GM21515 (cell line): Measurements from ENCODE around the gene ARHGAP23.

ENCODE experiments used
- ATAC-seq: cut with Tn5 transposase; IDR thresholded peaks from one replicate; pipeline ENCODE4 v1.9.1; 2021; ENCODE audit not compliant: unreplicated experiment

ARHGAP23 gene

DNA sequence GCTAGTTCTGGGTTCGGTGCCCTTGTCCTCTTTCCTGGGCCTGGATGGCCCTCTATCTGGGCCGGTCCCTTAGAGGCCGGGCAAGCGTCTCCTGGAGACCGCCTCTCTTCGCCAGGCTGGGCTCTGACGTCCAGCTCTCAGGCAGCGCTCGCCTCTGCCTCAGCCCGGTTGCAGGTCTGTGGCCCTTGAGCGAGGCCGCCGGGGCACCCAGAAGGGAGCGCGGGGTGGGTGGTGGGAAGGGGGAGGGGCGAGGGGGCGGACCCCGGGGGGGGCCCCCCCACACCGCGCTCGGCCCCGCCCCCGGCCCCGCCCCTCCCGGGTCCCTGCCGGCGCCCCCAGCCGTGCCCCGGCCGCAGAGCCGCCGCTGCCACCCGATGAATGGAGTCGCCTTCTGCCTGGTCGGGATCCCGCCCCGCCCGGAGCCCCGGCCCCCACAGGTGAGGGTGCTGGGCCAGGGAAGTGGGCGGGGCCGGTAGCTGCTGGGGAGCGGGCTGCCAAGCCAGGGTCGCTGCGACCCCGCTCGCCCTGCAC is at the start of gene ARHGAP23:
TSS of gene ARHGAP23 (plus strand) at position 353 of the 531 bp plus-strand sequence. CDS start at position 375, 22 bp downstream.
- no peak for ATAC-seq

GRCh38 chr17:38379448-38379847 is 48.8 kb upstream of the ARHGAP23 start:
- no peak for ATAC-seq

DNA sequence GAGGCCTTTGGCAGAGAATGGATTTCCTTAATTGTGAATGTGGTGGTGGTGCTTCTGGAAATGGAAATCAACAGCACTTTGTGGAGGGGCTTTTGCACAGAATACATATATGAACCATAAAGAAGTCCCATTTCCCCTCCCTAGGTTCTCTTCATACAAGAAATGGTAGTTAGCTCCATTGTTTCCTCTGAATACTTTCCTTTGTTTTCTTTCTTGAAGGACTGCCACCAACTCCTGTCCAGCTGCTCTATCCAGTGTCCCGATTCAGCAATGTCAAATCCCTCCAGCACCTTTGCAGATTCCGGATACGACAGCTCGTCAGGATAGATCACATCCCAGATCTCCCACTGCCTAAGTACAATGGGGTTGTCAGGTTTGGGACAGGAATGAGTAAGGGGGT is 33.2 kb upstream of the ARHGAP23 start:
- ATAC-seq = no peak

DNA sequence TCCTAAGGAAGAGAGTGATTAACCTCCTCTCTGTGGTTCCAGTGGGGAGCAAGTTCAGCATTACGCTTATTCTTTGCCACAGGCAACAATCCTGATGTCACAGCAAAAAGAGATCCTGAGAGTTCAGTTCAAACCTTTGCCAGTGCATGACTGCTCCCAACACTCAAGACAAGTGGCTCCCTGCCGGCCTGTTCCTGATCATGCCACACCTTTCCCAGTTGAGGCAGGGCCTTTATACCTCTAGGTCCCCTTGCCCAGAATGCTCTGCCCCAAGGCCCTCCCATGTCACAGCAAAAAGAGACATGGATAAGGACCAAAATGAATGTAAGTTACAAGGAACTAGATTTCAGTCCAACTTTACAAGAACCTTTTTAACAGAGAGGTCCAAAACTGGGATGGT is 31.0 kb upstream of the ARHGAP23 start:
- ATAC-seq = no peak

DNA sequence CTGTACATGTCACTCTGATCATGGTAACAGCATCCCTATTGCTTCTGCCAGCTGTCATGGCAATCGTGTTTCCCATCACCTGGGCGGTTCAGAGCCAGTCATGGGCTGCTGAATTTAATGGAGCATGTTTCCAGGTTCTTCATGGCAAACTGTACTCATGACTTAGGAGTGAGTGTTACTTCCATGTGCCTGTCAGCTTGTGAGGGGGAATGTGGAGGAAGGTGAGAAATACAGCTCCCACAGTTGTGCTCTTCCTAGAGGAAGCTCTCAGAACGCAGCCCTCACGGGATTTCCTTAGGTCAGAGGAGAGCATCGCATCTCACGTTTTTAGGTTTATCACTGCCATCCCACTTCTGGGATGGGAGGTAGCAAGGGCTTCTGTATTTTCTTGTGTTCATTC is 28.0 kb upstream of the ARHGAP23 start:
- no peak for ATAC-seq

GRCh38 chr17:38401459-38401858 is 26.8 kb upstream of the ARHGAP23 start:
- no peak for ATAC-seq

DNA sequence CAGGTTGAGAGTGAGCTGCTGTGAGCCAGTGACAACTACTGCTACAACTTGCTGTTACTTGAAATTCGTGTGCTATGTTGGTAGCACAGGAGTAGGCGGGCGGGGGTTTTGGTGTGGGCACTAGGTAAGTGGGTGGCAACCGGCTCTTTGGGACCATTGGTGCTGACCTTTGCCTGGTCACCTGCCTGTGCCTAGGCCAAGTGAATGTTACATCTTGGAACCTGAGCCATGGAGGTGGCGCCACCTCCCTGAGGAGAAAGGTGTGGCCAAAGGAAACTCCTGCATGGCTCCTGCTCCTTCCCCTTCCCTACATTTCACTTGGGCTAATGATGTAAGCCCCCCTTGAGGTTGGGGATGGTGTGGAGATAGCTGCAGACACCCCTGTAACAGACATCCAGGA is 25.4 kb upstream of the ARHGAP23 start:
- no peak for ATAC-seq

DNA sequence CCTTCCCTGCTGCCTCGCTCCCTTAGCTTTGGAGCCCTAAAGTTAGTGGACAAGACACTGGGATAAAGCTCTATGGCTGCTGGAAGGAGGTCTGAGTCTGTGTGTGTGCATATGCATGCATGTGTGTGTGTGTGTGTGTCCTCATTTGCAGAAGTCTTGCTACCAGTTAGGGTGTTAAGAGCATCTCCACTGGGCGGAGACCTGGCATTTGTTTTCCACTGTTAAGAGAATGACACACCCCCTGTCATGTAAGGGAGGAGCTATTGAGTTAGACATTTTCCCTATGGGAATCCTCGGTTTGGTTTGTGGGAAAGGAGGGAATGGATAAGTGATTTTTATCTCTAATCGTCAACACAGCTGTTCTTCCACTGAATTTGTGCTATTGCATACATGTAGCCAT is 24.8 kb upstream of the ARHGAP23 start:
- no peak for ATAC-seq

- no peak for ATAC-seq
These were observed 23.9 kb upstream of the ARHGAP23 start for GRCh38 chr17:38404174-38404943.

- ATAC-seq = no peak
These were observed 22.6 kb upstream of the ARHGAP23 start for GRCh38 chr17:38405654-38406053.

- no peak for ATAC-seq
These were observed 18.1 kb upstream of the ARHGAP23 start for GRCh38 chr17:38410201-38410600.

DNA sequence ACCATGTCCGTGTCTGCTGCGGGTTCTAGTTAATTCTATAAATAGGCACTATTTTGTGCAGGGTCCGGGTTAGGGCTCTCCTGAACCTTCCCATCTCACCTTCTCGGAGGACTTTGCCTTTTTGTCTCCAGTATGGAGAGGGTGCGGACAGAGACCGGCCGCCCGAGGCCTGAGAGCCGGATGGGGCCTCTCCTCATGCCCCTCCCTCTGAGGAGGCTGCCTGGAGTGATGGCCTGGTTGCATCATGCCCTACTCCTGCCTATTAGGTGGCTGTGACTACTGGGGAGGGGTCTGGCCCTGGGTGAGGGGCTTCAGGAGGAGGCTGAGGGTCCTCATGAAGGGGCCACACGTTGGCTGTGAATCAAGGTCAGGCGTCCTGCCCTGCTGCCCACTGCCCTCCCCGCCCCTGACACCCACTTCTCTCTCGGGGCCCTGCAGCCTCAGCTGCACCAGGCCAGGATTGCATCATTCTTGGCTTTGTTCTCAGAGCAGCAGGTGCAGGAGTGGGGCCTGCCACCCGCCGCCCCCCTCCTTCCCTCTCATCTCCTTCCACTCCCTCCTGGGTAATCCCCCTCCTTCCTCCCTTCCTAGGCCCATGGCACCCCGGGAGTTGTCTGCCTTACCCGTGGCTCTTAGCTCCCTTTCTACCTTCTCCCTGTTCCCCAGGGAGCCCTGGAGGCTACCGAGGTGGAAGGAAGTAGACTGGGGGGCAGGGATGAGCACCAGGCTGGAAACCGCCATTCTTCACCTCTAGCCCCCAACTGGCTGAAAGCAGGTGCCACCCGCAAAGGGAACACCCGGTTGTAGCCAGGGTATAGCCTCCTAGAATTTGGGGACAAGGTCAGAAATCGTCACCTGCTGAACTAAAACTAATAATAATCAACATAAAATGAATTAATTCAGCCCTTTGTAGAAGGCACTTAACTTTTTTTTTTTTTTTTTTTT is 12.7 kb upstream of the ARHGAP23 start:
- no peak for ATAC-seq

- no peak for ATAC-seq
These were observed 11.4 kb upstream of the ARHGAP23 start for GRCh38 chr17:38416840-38417209.

GRCh38 chr17:38417210-38417951 is 10.9 kb upstream of the ARHGAP23 start:
- no peak for ATAC-seq

- ATAC-seq = no peak
These were observed 10.1 kb upstream of the ARHGAP23 start for GRCh38 chr17:38418062-38418692.

GRCh38 chr17:38418693-38419507 is 9.4 kb upstream of the ARHGAP23 start:
- no peak for ATAC-seq

DNA sequence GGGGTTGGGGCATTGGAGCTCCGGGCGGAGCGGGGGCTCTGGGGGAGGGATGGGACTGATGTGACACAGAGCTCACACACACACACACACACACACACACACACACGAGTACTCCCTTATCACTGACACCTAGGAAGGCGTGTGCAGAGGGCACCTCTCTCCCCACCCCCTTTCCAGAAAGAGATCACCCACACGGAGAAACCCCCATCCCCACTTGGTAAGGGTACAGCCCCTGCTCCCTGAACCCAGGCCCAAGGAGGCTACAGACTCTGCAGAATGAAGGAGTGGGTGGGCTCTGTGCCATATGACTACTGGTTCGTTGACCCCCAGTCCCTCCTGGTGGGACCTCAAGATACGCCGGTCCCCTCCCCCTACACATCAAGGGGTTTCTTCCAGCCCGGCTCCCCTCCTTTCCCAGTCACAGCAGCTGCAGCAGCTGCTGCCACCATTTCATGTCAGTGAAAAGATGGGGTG is 8.7 kb upstream of the ARHGAP23 start:
- ATAC-seq = no peak

GRCh38 chr17:38420518-38420917 is 7.7 kb upstream of the ARHGAP23 start:
- ATAC-seq = no peak

DNA sequence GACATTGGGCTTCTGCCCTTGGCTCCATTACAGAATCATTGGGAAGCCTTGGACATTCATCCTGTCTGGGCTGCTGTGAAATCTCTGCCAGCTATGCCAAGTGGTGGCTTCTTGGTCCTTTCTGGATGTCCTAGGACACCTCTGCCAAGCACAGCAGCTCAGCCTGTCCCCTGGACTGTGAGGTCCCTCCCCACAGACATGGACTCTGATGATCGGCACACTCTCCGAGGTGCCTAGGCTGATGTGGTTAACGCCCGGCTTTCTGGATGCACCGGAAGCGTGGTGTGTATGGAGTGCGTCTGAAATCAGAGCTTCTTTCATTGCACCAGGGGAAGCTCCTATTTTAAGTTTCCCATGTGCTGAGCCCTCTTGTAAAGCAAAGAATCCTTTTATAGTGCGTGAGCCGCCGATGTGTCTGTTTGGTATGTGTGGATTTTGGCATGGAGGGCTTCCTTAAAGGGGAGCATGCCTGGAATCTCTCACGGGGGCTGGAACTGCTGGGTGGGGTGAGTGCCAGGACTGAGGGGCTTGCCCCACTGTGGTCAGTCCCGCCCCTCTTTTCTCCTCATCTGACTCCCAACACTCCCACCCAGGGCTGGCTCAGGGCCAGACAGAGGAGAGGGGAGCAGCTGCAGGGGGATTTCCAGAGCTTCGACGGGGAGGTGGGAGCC is 7.0 kb upstream of the ARHGAP23 start:
- ATAC-seq = no peak
